T-helper 1 cell treated with Interleukin-12 subunit alpha and Interleukin-12 subunit beta and Interleukin-4 antibody, amounts not matched to agents 30 μg/mL and 1 μg/mL, for 36 hours (primary cell): Measurements from ENCODE around the gene C1QTNF9B.
"Not testable (repeated sequence)": the region's sequence is repeated elsewhere in the genome, so short reads cannot be mapped to it uniquely, and the experiment has no call there.

ENCODE experiments used
- H3K27ac Mint-ChIP-seq: one replicate; pipeline ENCODE4 v1.8.0; 2021; ENCODE audit warnings: mild to moderate bottlenecking, mixed read lengths
- H3K27me3 Mint-ChIP-seq: one replicate; pipeline ENCODE4 v1.8.0; 2021; ENCODE audit warnings: low read depth, mixed read lengths
- H3K36me3 Mint-ChIP-seq: one replicate; pipeline ENCODE4 v1.8.0; 2021; ENCODE audit warnings: low read depth, mixed read lengths
- H3K4me1 Mint-ChIP-seq: one replicate; pipeline ENCODE4 v1.8.0; 2021; ENCODE audit warnings: low read depth, mixed read lengths
- H3K4me3 Mint-ChIP-seq: one replicate; pipeline ENCODE4 v1.8.0; 2021; ENCODE audit warnings: mild to moderate bottlenecking, moderate library complexity, mixed read lengths
- H3K9me3 Mint-ChIP-seq: one replicate; pipeline ENCODE4 v1.8.0; 2021; ENCODE audit warnings: mixed read lengths

C1QTNF9B gene

DNA sequence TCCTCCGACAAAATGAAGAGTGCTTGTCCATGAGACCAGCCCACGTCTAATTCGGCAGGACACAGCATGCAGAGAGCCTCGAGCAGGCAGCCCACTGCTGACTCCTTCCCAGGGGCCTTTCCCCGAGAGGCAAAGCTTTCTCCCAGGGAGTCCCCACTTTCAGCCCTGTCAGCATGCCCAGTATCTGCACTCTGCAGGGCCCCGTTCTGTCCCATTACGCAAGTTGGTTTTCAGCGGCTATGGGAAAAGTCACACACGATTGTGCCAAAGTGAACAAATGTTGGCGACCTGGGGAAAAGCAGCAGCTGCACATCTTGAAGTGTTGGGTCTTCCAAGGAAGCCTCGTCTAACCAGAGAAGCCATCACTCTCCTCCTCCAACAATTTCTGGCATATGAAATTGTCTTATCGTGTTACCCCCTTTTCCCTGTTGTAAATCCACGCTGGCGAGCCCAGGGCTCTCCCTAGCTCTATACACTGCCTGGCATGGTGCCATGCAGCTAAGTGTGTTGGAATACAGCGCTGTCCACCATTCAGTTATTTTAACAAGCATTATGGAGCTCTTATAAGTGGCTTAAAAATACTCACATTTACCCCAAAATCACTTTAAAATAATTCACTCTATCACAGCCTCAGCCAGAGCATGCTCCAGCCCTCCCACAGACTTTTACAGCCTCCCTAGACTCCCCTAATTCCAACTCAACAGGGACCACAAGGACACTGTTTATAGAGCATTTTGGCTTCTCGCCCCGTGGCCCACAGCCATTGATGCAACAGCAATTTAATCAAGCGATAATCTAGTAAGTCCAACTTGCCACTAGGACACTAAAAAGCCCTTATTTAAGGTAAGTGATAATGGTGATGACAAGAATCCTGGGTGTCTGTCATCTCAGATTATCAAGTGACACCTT, 16.6 kb downstream of the C1QTNF9B start:
- H3K36me3 Mint-ChIP-seq, H3K27me3 Mint-ChIP-seq, H3K9me3 Mint-ChIP-seq, H3K4me3 Mint-ChIP-seq, H3K27ac Mint-ChIP-seq, H3K4me1 Mint-ChIP-seq: not testable (repeated sequence)

DNA sequence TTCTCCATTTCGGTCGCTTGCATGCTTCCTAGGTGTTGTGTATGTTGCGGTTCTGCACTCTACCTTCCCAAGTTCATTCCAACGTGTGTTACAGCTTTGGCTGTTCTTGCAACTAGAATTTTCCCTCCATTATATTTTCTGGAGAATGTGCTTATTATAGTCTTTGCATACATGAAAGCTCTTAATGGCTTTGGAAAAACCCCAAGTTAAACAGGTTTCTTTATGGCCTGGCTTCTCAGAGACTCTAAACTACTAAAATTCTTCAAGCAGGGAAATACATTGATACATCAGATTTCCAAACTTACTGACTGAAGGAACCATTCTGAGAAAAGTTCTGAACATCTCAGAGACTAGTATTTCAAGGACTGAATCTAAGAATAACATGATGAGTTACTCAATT, 20.0 kb downstream of the C1QTNF9B start:
- H3K4me1 Mint-ChIP-seq, result no peaks in the 10 kb centered on the region
- H3K4me3 Mint-ChIP-seq, result no peak overlapping the region
- H3K27me3 Mint-ChIP-seq, result no peaks in the 10 kb centered on the region
- peaks cover 4% of the 10 kb centered on the region for H3K36me3 Mint-ChIP-seq
- H3K9me3 Mint-ChIP-seq, result no peaks in the 10 kb centered on the region
- H3K27ac Mint-ChIP-seq, result no peak overlapping the region

DNA sequence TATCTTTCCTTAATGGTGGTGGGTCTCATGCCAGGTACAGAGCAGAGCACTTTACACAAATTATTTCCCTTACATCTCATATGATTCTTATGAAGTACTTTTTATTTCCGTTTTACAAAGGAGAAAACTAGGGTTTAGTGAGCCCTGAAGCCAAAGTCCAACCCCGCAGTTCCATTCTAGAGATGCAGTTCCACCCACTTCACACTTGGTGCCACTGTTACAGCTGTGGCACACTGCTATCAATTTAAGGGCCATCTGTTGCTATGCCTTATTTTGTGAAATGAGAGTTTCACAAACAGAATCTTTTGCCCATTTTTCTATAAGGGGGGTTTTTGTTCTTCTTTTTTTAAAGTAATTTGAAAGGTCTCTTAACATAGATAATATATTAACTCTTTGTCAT, 21.0 kb downstream of the C1QTNF9B start:
- no peak overlapping the region for H3K4me3 Mint-ChIP-seq
- no peaks in the 10 kb centered on the region for H3K4me1 Mint-ChIP-seq
- no peak overlapping the region for H3K27ac Mint-ChIP-seq
- no peaks in the 10 kb centered on the region for H3K27me3 Mint-ChIP-seq
- peaks cover 4% of the 10 kb centered on the region for H3K36me3 Mint-ChIP-seq
- H3K9me3 Mint-ChIP-seq, result no peaks in the 10 kb centered on the region

DNA sequence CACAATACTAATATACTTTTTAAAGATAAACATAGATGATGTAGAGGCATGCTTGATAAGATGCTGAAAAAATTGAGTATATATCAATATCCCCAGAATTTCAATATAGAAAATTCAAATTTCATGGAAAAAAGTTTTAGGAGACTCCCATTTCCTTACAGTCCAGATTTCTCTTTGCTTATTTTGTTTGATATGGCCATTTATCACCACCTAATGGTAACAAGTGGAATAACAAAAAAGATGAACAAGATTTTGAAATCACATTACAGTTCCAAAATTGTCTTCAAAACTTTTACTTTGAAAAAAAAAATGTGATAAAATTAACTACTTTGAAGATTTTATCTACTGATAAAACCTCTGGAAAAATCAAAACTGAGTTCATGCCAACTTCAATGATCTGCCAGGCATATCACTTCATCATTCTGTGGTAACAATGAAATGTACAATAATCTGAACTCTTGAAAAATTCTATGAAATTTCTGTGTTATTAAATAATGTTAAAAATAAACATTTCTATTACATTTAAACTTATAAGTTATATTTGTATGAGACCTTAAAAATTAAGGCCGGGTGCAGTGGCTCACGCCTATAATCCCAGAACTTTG, 25.6 kb downstream of the C1QTNF9B start:
- Mint-ChIP-seq H3K9me3 (no peaks in the 10 kb centered on the region), H3K27ac (no peak overlapping the region), H3K4me3 (no peak overlapping the region), H3K36me3 (no peaks in the 10 kb centered on the region), H3K27me3 (no peaks in the 10 kb centered on the region), H3K4me1 (no peaks in the 10 kb centered on the region)

DNA sequence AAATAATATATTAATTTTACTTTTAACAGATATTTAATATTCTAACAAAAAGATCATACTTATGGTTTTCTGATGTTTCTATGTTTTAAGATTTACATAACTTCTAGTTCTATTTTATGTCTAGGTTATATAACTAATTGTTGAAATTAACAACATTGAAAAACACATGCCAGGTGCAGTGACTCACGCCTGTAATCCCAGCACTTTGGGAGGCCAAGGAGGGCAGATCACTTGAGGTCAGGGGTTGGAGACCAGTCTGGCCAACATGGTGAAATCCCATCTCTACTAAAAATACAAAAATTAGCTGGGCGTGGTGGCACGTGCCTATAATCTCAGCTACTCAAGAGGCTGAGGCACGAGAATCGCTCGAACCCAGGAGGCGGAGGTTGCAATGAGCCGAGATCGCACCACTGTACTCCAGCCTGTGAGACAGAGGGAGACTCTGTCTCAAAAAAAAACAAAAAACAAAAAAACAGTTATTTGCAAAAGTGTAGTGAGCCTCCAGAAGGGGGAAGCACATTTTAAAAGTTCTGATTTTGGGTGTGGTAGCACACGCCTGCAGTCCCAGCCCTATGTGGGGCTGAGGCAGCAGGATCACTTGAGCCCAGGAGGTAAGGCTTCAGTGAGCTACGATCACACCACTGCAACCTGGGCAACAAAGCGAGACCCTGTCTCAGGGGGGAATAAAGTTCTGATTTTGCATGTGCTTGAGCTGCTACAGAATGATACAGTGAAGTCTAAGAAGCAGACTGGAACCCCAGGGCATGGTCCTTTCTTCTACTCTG, 26.8 kb downstream of the C1QTNF9B start:
- H3K9me3 Mint-ChIP-seq, result no peaks in the 10 kb centered on the region
- no peaks in the 10 kb centered on the region for H3K4me1 Mint-ChIP-seq
- H3K27me3 Mint-ChIP-seq, result no peaks in the 10 kb centered on the region
- no peaks in the 10 kb centered on the region for H3K36me3 Mint-ChIP-seq
- H3K27ac Mint-ChIP-seq, result no peak overlapping the region
- no peak overlapping the region for H3K4me3 Mint-ChIP-seq

DNA sequence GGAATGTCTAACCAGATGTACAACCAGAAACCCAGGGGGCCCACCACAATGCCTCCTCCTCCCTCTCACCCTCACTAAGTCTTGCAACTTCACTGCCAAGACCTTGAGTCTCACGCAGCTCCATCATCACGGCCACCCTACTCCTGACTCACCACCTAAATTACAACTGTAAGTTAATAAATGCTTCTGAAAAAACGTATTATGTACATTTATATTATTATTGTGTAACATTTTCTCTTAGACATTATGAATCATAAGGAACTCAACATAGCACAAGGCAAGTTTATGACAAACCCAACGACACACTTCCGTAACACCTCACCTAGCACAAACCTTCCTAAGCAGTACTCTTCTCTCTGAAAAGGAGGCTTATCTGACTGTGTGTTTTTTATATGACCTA, 28.8 kb downstream of the C1QTNF9B start:
- Mint-ChIP-seq H3K36me3 (no peaks in the 10 kb centered on the region), H3K27ac (no peak overlapping the region), H3K9me3 (no peaks in the 10 kb centered on the region), H3K27me3 (no peaks in the 10 kb centered on the region), H3K4me3 (no peak overlapping the region), H3K4me1 (no peaks in the 10 kb centered on the region)

DNA sequence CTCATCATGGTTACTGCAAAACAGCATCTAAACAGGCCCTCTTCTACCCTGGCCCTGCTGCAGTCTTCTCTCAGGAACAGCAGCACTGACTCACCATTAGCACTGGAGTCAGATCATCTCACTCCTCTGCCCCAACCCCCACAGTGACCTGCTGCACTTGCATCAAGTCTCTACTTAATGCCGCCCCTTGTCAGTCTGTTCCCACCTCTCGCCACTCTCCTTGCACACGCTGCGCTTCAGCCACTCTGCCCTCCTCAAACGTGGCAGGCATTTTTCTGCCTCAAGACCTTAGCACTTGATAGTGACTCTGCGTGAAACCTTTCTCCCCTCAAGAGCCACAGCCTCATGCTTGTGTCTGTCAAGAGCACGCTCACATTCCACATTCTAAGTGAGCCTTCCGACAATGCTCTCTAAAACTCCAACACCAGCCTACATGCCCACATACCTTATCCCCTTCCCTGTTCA, 30.2 kb downstream of the C1QTNF9B start:
- H3K27me3 Mint-ChIP-seq, result no peaks in the 10 kb centered on the region
- no peaks in the 10 kb centered on the region for H3K36me3 Mint-ChIP-seq
- no peak overlapping the region for H3K4me3 Mint-ChIP-seq
- H3K9me3 Mint-ChIP-seq, result no peaks in the 10 kb centered on the region
- H3K27ac Mint-ChIP-seq, result no peak overlapping the region
- H3K4me1 Mint-ChIP-seq, result no peaks in the 10 kb centered on the region

DNA sequence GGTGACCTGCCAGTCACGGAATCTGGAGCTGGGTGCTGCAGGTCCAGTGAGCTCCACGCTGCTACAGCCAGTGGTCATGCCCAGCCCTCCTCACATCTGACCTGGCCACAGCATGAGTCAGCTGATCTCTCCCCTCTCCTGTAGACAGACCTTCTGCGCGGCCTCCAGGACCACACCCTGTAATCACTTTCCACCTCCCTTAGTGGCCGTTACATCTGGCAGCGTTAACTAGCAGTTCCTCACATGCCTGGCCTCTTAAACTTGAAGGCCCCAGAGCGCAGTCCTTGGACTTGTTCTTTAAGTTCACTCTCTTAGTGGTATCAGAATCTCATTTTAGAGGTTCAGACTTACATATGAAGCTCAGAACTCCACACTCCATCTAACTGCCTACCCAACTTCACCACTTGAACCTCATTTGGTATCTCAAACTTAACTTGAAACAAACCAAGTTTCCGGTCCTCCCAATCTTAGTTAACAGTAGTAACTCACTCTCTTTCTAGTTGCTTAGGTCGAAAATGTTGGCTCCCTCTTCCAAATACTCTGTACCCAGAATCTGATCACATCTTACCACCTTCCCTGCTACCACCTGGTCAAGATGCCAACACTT, 30.8 kb downstream of the C1QTNF9B start:
- Mint-ChIP-seq H3K4me1 (no peaks in the 10 kb centered on the region), H3K9me3 (no peaks in the 10 kb centered on the region), H3K4me3 (no peak overlapping the region), H3K36me3 (no peaks in the 10 kb centered on the region), H3K27me3 (no peaks in the 10 kb centered on the region), H3K27ac (no peak overlapping the region)

DNA sequence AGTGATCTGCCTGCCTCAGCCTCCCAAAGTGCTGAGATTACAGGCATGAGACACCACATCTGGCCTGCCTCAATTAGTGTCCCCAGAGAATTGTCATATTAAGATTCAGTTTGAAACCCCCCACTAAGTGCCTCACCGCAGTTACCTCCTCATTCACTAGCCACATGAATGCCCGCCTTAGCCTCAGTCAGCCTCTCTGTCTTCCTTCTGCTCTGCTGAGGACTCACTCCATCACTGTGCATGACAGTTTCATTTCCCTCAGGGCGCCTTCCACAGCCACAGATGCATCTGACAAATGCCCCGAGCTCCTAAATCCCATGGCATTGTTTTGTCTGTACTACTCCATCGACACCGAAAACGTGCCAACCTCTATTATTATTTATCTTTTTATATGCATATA, 31.4 kb downstream of the C1QTNF9B start:
- Mint-ChIP-seq H3K4me3 (no peak overlapping the region), H3K27ac (no peak overlapping the region), H3K27me3 (no peaks in the 10 kb centered on the region), H3K9me3 (no peaks in the 10 kb centered on the region), H3K4me1 (no peaks in the 10 kb centered on the region), H3K36me3 (no peaks in the 10 kb centered on the region)

DNA sequence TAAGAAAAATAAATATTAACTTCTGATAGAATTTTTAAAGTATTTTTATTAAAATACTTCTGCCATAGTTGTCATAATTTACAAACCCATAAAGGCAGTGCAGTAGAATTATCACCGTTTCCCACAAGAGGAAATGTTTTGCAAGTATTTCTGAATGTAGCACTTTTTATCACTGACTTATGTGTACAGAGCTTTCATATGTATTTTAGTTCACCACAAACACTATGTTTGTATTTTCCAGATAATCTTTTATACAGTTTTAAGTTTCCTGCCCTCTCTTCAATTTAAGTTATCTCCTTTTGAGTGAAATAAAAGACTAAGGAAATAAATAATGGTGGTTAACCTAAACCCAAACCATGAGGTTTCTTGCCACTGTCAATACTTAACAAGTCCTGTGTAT, 32.3 kb downstream of the C1QTNF9B start:
- Mint-ChIP-seq H3K9me3 (no peaks in the 10 kb centered on the region), H3K27me3 (no peaks in the 10 kb centered on the region), H3K27ac (no peak overlapping the region), H3K36me3 (no peaks in the 10 kb centered on the region), H3K4me1 (no peaks in the 10 kb centered on the region), H3K4me3 (no peak overlapping the region)

DNA sequence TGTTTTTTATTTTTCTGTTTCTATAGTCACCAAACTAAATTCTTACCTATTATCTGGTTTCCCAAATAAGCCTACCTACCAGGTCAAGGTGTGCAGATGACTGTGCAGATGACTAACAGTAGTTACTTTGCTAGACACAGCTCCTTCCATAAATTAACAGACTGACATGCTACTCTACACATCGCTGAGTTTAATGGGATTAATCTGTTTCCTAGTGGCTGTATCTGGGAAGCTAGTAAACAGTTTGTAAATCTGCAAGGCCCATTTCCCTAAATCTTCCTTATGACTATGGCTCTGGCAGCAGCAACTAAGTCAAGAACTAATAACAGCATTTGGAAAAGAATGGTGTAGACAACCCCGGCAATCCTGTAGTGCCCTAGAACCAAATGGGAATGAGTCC, 36.0 kb downstream of the C1QTNF9B start:
- Mint-ChIP-seq H3K4me1 (no peaks in the 10 kb centered on the region), H3K36me3 (no peaks in the 10 kb centered on the region), H3K27ac (no peak overlapping the region), H3K27me3 (no peaks in the 10 kb centered on the region), H3K9me3 (no peaks in the 10 kb centered on the region), H3K4me3 (no peak overlapping the region)

DNA sequence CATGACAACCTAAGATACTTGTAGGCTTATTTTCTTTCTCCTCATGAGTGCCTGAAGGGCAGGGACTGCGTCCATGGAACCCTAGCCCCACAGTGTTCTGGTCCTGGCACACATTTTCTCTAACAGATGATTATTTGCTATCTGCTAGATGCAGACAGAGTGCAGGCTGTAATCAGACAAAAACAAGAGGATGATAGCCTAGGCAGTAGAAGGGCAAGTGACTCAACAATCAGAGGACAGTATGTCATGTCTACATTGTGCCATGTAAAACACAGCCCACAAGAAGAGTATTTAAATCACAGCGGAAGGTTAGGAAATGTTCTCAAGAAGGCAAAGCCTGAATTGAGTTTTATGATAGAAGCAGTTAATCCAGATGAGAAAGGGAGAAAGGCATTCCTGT, 37.4 kb downstream of the C1QTNF9B start:
- Mint-ChIP-seq H3K4me3 (no peak overlapping the region), H3K27me3 (no peaks in the 10 kb centered on the region), H3K4me1 (no peaks in the 10 kb centered on the region), H3K27ac (no peak overlapping the region), H3K9me3 (no peaks in the 10 kb centered on the region), H3K36me3 (no peaks in the 10 kb centered on the region)

DNA sequence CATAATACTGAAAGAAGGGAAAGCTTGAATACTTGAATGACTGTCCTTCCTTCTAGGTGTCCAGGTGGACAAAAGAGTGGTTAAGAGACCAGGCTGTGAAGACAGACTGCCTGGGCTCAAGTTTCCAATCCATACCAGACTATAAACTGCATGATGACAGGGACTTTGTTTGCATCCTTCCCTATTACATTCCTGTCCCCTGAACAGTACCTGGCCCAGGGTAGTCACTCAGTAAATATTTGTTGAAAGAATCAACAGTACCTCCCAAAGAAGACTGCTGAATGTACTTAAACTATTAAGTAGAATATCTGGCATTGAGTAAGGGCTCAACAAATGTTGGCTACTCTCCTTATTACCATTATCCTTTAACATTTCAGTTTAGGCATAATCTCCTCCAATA, 37.8 kb downstream of the C1QTNF9B start:
- Mint-ChIP-seq H3K27ac (no peak overlapping the region), H3K27me3 (no peaks in the 10 kb centered on the region), H3K4me1 (no peaks in the 10 kb centered on the region), H3K4me3 (no peak overlapping the region), H3K9me3 (no peaks in the 10 kb centered on the region), H3K36me3 (no peaks in the 10 kb centered on the region)

DNA sequence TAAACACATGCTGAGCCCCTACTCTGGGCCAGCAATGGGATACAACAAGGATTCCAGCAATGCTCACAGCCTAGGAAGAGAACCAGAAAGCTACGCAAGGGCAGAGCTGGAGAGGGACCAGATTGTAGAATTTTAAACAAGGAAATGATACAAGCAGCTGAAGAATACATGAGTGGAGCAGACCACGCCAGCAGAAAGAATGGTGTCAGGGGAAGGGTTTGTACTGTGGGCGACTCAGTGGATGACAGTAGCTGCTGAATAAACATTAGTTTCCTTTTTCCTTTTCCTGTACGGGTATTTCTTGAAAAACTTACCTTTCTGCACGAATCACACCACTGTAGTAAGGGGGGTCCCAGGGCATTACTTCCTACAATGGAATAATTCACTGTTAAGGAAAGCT, 38.8 kb downstream of the C1QTNF9B start:
- Mint-ChIP-seq H3K27me3 (no peaks in the 10 kb centered on the region), H3K9me3 (no peaks in the 10 kb centered on the region), H3K4me1 (no peaks in the 10 kb centered on the region), H3K27ac (no peak overlapping the region), H3K36me3 (no peaks in the 10 kb centered on the region), H3K4me3 (no peak overlapping the region)
